ENCODE data around the gene KAZN.

The KAZN gene

DNA sequence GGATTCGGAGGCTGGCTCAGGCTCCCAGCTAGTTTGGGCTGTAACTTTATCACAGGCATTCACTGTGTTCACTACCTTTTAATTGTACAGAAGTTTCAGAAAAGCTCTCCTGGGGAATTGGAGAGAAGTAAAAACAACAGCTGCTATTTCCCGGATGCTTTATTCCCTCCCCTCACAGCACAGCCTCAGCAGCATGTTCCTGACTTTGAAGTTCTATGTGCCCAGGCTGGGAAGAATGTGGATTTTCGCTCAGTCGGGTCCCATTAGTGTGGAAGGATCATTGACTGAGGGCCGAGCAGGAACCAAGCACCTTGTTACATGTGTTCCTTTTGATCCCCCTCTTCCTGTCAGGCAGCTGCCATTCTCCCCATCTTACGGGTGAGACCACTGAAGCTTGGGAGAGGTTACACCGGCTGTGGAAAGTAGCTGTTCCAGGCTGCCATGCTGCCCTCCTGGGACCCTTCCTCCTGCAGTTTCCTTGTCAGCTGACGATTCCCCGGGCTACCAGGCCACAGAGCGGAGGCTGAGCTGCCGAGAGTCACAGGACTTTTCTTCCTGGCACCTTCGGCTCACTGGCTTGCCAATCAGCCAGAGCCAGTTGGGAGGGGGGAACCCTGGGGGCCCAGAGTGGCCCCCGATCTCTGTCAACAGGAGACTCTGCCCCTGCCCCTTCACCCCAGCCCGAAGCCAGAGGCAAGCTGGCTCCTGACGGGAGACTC, 331.9 kb downstream of the KAZN start:
- H3K27me3 ChIP-seq (ENCODE audit: insufficient read depth, low read length): no peaks in the 10 kb centered on the region
- no peaks in the 10 kb centered on the region for H3K36me3 ChIP-seq (ENCODE audit: insufficient read depth, low read length)
- H3K4me1 ChIP-seq (ENCODE audit: control insufficient read depth, insufficient read depth, low read length, unreplicated experiment): no peaks in the 10 kb centered on the region
- no peaks in the 10 kb centered on the region for H3K79me2 ChIP-seq (ENCODE audit: control insufficient read depth, insufficient read depth, low read length, unreplicated experiment)
- no peak overlapping the region for H2AFZ ChIP-seq (ENCODE audit: low read length, unreplicated experiment)
- H3K27ac ChIP-seq (ENCODE audit: low read depth, low read length): no peak overlapping the region
- H3K4me3 ChIP-seq (ENCODE audit: low read depth, low read length): no peak overlapping the region

DNA sequence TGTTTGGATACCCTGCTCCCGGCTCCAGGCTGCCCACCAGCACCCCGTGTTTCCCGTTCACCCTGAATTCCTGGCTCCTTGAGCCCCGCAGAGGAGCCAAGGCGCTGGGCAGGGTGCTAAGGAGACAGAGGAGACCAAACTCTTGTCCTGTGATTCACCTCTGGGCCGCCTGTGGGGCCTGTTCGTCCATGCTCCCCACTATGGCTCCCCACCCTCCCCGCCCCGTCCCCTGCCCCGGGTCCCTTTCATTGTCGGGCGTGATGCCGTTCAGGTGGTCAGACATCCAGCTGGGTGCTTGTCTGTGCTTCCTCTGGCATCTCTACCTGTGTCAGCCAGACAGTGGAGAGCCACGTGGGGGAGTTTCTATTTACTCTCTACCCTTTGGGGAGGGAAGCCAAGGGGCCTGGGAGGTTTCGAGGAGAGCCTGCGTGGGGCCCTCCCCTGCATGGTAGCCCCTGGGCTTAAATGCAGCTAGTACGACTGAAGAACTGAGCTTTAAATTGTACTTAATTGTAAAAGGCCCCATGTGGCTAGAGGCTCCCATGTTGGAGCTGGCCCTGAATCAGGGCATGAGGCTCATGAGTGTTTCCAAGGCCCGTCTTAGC, 333.7 kb downstream of the KAZN start:
- no peak overlapping the region for H3K4me3 ChIP-seq (ENCODE audit: low read depth, low read length)
- H3K27me3 ChIP-seq (ENCODE audit: insufficient read depth, low read length): no peaks in the 10 kb centered on the region
- H3K27ac ChIP-seq (ENCODE audit: low read depth, low read length): no peak overlapping the region
- H3K79me2 ChIP-seq (ENCODE audit: control insufficient read depth, insufficient read depth, low read length, unreplicated experiment): no peaks in the 10 kb centered on the region
- no peaks in the 10 kb centered on the region for H3K4me1 ChIP-seq (ENCODE audit: control insufficient read depth, insufficient read depth, low read length, unreplicated experiment)
- no peak overlapping the region for H2AFZ ChIP-seq (ENCODE audit: low read length, unreplicated experiment)
- no peaks in the 10 kb centered on the region for H3K36me3 ChIP-seq (ENCODE audit: insufficient read depth, low read length)

DNA sequence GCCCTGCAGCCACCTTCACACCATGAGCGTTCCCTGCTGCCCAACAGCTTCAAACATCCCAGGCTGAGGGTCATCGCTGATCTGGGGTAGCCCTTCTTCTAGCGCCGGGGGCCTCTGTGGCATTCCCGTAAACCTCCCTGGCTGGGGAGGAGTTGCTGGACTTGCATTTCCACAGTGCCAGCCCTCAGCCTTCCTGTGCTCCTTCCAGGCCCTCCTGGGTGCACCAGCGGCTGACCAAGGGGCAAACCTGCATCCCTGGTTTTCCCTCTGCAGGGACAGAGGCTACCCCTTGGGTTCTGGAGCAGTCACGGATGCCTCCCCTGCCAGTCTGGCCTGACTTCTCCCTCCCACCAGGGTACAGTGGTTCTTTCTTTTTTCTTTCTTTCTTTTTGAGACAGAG, 336.4 kb downstream of the KAZN start:
- H2AFZ ChIP-seq (ENCODE audit: low read length, unreplicated experiment): no peak overlapping the region
- H3K4me1 ChIP-seq (ENCODE audit: control insufficient read depth, insufficient read depth, low read length, unreplicated experiment): peaks cover 3% of the 10 kb centered on the region
- no peak overlapping the region for H3K27ac ChIP-seq (ENCODE audit: low read depth, low read length)
- no peak overlapping the region for H3K4me3 ChIP-seq (ENCODE audit: low read depth, low read length)
- H3K36me3 ChIP-seq (ENCODE audit: insufficient read depth, low read length): no peaks in the 10 kb centered on the region
- no peaks in the 10 kb centered on the region for H3K27me3 ChIP-seq (ENCODE audit: insufficient read depth, low read length)
- H3K79me2 ChIP-seq (ENCODE audit: control insufficient read depth, insufficient read depth, low read length, unreplicated experiment): no peaks in the 10 kb centered on the region

DNA sequence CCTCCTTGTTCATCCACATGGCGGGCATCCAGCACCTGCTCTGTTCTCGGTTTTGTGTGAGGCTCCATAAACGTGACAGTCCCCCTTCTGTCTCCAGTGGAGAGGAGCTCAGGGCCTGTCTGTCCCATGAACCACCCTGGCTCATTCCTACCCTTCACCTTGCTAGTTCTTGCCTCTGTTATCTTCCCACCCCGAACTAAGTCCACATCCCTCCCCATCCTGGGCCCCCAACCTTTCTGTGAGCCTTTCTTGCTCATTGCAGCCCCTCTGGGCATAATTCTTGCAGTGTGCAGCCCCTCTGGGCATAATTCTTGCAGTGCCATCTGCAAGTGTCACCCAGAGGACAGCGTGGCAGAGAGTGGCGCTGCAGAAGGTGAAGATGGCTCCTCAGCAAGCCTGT, 338.3 kb downstream of the KAZN start:
- H3K4me3 ChIP-seq (ENCODE audit: low read depth, low read length): no peak overlapping the region
- no peaks in the 10 kb centered on the region for H3K79me2 ChIP-seq (ENCODE audit: control insufficient read depth, insufficient read depth, low read length, unreplicated experiment)
- no peak overlapping the region for H3K27ac ChIP-seq (ENCODE audit: low read depth, low read length)
- H3K27me3 ChIP-seq (ENCODE audit: insufficient read depth, low read length): no peaks in the 10 kb centered on the region
- peaks cover 10% of the 10 kb centered on the region for H3K4me1 ChIP-seq (ENCODE audit: control insufficient read depth, insufficient read depth, low read length, unreplicated experiment)
- H2AFZ ChIP-seq (ENCODE audit: low read length, unreplicated experiment): no peak overlapping the region
- H3K36me3 ChIP-seq (ENCODE audit: insufficient read depth, low read length): no peaks in the 10 kb centered on the region

DNA sequence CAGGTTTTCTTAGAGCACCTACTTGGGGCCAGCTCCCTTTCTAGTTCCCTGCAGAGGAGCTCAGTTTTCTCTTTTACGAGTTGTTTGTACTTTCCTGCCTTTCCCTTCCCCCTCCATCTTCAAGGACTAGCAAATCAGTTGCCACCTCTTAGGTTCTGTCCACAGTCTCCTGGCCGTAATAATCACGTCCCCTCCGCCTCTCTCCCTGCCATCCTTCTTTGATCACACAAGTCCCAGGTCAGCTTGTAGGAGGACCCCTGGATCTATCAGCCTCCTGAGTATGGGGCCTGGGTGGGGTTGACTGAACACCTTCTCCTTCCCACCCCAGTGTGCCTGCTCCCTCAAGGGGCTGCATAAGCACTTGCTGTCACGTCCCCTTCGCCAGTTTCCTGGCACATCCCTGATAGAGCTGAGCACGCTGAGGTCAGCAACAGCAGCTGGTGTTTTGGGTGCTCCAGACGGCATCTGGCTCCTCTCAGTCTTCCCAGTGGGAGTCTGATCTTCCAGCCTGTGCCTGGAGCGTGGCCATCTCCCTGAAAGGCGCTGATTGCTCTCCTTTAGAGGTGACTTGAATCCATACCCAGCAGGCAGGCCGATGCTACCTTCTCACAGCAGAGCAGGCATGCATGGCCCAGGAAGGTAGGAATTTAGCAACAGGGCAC, 338.9 kb downstream of the KAZN start:
- Histone ChIP-seq H3K79me2 (ENCODE audit: control insufficient read depth, insufficient read depth, low read length, unreplicated experiment) (no peaks in the 10 kb centered on the region), H3K4me1 (ENCODE audit: control insufficient read depth, insufficient read depth, low read length, unreplicated experiment) (peaks cover 10% of the 10 kb centered on the region), H3K27me3 (ENCODE audit: insufficient read depth, low read length) (no peaks in the 10 kb centered on the region), H3K27ac (ENCODE audit: low read depth, low read length) (no peak overlapping the region), H3K36me3 (ENCODE audit: insufficient read depth, low read length) (no peaks in the 10 kb centered on the region), H2AFZ (ENCODE audit: low read length, unreplicated experiment) (no peak overlapping the region), H3K4me3 (ENCODE audit: low read depth, low read length) (no peak overlapping the region)

DNA sequence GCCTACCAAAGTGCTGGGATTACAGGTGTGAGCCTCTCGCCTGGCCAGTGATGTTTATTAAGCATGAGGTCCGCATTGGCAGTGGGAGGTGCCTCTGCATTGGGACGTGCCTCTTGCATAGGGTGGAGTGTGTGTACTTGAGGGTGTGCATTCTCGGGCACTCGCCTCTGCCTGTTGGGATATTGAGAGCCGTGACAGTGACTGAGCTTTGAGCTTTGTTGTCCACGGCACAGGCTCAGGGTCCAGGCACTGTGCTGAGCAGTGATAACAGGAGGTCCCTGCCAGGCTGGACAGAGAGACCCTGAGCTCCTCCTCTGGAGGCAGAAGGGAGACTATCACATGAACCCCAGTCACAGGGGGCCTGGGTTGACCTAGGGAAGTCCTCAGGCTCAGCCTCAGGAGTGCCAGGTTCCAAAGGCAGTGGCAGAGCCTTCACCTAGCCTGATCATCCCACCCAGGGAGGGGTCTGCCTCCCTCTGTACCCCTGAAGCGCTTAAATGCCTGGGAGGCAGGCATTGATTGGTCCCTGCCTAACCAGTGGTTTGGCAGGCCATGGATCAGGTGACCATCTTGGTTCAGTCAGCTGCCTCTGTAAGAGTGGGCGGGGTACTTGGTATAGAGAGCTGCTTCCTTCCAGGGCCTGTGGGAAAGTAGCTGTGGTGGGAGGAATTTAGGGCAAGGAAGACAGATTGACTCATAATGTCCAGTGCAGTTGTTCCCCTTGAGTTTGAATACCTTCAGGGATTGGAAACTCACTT, 341.2 kb downstream of the KAZN start:
- H2AFZ ChIP-seq (ENCODE audit: low read length, unreplicated experiment): no peak overlapping the region
- no peak overlapping the region for H3K4me3 ChIP-seq (ENCODE audit: low read depth, low read length)
- H3K79me2 ChIP-seq (ENCODE audit: control insufficient read depth, insufficient read depth, low read length, unreplicated experiment): no peaks in the 10 kb centered on the region
- H3K36me3 ChIP-seq (ENCODE audit: insufficient read depth, low read length): no peaks in the 10 kb centered on the region
- H3K4me1 ChIP-seq (ENCODE audit: control insufficient read depth, insufficient read depth, low read length, unreplicated experiment): peaks cover 24% of the 10 kb centered on the region
- H3K27me3 ChIP-seq (ENCODE audit: insufficient read depth, low read length): no peaks in the 10 kb centered on the region
- H3K27ac ChIP-seq (ENCODE audit: low read depth, low read length): peak overlapping the region; percentile 35; the same call in 1 of the 2 replicates

DNA sequence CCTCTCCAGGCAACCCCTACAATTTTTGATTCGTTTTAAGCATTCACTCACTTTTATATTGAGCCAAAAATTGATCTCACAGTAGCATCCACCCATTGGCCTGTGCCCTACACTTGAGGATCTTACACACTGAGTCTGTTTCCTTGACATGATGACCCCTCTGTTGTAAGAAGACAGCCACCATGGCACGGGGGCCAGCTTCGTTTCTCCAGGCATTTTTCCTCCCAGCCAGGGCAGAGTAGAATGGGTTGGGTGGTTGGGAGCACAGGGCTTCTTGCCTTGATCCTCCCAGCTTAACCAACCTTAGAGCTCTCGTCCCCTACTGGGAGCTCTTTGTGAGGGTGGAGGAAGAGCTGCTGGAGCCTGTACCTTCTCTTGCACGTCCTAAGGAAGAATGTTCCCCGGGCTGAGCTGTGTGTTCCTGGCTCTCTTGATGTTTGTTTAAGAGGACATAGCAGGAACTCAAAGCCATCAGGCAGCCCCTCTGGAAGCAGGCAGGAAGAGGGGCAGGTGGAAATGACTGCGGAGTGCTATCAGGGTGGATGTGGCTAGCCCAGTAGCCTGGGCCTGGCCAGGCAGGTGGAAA, 341.9 kb downstream of the KAZN start:
- H3K27ac ChIP-seq (ENCODE audit: low read depth, low read length): peak overlapping the region; percentile 33; the same call in 1 of the 2 replicates
- no peak overlapping the region for H3K4me3 ChIP-seq (ENCODE audit: low read depth, low read length)
- H3K27me3 ChIP-seq (ENCODE audit: insufficient read depth, low read length): no peaks in the 10 kb centered on the region
- no peak overlapping the region for H2AFZ ChIP-seq (ENCODE audit: low read length, unreplicated experiment)
- peaks cover 29% of the 10 kb centered on the region for H3K4me1 ChIP-seq (ENCODE audit: control insufficient read depth, insufficient read depth, low read length, unreplicated experiment)
- no peaks in the 10 kb centered on the region for H3K79me2 ChIP-seq (ENCODE audit: control insufficient read depth, insufficient read depth, low read length, unreplicated experiment)
- no peaks in the 10 kb centered on the region for H3K36me3 ChIP-seq (ENCODE audit: insufficient read depth, low read length)

DNA sequence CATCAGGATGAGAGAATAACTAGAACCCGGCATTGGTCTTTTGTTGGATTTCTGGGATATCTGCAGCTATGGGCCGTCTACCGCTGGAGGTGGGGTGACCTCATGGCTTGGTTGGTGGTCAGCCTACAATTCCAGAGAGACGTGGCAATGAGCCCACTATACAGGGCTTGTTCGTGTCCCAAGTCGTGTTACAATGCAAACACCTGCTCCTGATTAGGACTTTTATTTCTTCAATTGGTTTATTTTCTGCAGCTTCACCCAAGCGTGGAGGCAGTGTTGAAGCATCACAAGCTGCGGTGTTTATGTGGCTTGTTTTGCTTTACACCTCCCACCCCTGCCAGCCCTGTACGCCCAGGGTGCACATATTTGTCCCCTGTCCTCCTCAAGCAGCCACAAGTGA, 343.4 kb downstream of the KAZN start:
- Histone ChIP-seq H2AFZ (ENCODE audit: low read length, unreplicated experiment) (no peak overlapping the region), H3K27me3 (ENCODE audit: insufficient read depth, low read length) (no peaks in the 10 kb centered on the region), H3K79me2 (ENCODE audit: control insufficient read depth, insufficient read depth, low read length, unreplicated experiment) (no peaks in the 10 kb centered on the region), H3K27ac (ENCODE audit: low read depth, low read length) (no peak overlapping the region), H3K36me3 (ENCODE audit: insufficient read depth, low read length) (no peaks in the 10 kb centered on the region), H3K4me1 (ENCODE audit: control insufficient read depth, insufficient read depth, low read length, unreplicated experiment) (peaks cover 43% of the 10 kb centered on the region), H3K4me3 (ENCODE audit: low read depth, low read length) (no peak overlapping the region)

DNA sequence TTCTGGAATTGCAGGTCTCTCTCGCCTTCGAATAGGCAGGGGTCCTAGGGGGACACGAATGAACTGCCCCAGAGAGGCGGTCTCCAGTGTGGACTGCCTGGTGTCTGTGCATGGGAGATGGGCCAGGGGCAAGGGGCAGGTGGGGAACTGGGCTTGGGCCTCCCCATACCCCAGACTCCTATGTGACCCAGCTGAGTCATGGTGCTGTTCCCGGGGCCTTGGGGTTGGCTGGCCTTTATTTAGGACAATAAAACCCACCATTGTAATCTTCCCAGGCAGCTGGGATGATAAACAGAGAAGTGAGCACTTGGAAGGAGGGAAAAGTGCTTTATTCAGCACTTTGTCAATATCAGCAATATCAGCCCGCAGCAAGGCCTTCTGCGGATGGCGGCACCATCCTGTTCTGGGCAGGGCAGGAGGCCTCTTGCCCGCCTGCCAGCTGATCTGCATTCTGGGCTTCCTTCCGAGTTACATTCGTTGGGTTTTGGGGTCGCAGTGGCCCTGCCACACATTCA, 346.0 kb downstream of the KAZN start:
- Histone ChIP-seq H3K27ac (ENCODE audit: low read depth, low read length) (peak overlapping the region; percentile 82), H2AFZ (ENCODE audit: low read length, unreplicated experiment) (peak overlapping the region; percentile 53), H3K4me1 (ENCODE audit: control insufficient read depth, insufficient read depth, low read length, unreplicated experiment) (peaks cover 50% of the 10 kb centered on the region), H3K27me3 (ENCODE audit: insufficient read depth, low read length) (no peaks in the 10 kb centered on the region), H3K36me3 (ENCODE audit: insufficient read depth, low read length) (no peaks in the 10 kb centered on the region), H3K79me2 (ENCODE audit: control insufficient read depth, insufficient read depth, low read length, unreplicated experiment) (peaks cover 3% of the 10 kb centered on the region), H3K4me3 (ENCODE audit: low read depth, low read length) (no peak overlapping the region)

All from ACC112 (cell line).